ENCODE results near the gene SDR42E2.
"Not testable (repeated sequence)": the region's sequence is repeated elsewhere in the genome, so short reads cannot be mapped to it uniquely, and the experiment has no call there.

SDR42E2 gene

GRCh38 chr16:22163806-22164205 lies 1.5 kb downstream of the SDR42E2 start:
- DNase-seq: no peak

- DNase-seq: no peak
Measured at GRCh38 chr16:22164482-22164881, 2.2 kb downstream of the SDR42E2 start.

GRCh38 chr16:22165508-22166285 lies 3.4 kb downstream of the SDR42E2 start:
- no peak for DNase-seq

GRCh38 chr16:22171953-22172352 lies 9.6 kb downstream of the SDR42E2 start:
- DNase-seq: no peak

- not testable (repeated sequence) for DNase-seq
Measured at GRCh38 chr16:22172642-22173041, 10.3 kb downstream of the SDR42E2 start.

GRCh38 chr16:22174642-22175041 lies 12.3 kb downstream of the SDR42E2 start:
- no peak for DNase-seq

DNA sequence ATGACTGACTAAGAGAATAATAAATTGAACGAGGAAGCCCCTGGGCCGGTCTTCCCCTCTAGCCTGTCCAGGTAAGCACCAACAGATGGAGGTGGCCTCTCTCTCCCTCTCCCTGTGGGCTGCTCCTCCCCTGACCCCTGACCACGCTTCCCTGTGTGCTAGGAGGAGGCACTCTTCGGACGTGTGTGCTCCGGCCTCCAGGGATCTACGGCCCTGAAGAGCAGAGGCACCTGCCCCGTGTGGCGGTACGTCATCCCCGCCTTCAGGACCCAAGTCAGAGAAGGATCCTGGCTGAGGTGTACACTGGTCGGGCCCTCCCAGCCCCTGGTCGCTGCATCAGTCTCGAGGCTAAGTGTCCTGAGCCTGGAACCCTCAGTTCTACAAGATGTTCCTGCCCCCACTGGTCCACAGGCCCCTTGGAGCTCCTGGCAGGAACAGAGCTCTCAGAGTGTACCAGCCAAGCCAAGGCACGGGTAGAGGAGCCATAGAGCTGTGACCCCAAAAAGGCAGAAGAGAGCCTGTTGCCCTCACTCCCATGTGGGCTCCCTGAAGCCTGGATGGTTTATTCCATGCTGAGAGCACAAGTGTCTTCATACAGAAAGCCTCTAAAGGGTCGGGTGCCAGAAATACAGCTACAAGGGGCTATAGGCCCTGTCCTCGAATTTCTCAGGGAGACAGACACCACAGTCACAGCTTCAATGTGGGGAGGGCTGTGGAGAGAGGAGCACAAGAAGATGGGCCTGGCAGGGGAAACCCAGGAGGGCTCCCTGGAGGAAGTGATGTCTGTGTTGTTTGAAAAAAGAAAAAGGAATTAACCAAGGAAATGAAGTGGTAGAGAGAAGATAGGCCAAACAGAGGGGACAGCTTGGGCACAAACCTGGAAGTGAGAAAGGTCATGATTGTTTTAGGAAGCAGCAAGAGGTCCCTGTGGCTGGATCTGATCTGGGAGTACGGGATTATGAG lies 15.9 kb downstream of the SDR42E2 start:
- DNase-seq: no peak

DNA sequence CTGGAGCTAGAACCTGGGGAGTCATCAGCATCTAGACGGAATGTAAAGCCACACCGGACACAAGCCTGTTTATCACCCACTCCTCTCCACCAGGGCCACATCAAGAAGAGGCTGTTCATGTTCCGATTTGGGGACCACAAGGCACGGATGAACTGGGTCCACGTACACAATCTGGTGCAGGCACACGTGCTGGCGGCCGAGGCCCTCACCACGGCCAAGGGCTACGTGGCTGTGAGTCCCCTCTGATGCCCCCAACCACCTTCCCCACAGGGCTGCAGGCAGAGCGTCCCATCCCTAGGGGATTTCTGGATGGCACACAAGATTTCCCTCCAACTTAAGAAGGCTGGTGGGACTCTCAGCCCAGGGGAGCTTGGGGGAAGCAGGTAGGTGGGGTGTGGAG lies 19.1 kb downstream of the SDR42E2 start:
- no peak for DNase-seq

DNA sequence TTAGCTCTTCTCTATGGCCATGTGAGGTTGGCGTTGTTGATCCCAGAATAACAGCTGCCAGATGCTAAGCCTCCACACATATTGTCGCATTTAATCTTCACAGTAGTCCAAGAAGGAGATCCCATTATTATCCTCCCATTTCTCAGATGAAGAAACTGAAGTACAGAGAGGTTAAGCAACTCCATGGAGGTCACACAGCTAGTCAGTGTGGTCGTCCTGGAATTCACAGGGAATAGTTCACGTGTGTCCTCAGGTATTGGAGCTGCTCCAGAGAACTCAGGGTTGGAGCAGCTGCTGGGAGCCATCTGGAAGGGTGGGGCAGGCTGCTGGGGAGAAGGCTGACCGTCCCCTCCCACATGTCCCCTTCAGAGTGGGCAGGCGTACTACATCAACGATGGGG lies 19.5 kb downstream of the SDR42E2 start:
- no peak for DNase-seq

- no peak for DNase-seq
Measured at GRCh38 chr16:22183335-22183734, 21.0 kb downstream of the SDR42E2 start.

- no peak for DNase-seq
Measured at GRCh38 chr16:22183901-22184614, 21.8 kb downstream of the SDR42E2 start.

GRCh38 chr16:22184615-22184968 lies 22.3 kb downstream of the SDR42E2 start:
- no peak for DNase-seq

DNA sequence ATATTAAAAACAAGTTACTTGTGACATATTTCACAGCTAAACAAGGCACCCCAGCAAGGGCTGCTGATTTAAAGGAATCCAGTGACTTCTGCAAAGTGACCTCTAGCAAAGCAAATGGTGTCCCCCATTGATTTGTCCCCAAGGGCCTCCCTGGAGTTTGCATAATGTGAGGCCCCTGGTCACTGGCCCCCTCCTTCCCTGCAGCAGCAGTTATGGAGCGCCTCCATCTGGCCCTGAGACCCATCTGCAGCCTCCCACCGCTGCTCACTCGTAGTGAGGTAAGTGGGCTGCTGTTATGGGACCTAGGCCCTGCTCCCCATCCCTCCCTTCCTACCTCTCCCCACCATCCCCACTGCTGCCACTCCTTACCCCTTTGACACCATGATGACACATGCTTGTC lies 24.2 kb downstream of the SDR42E2 start:
- DNase-seq: no peak

DNA sequence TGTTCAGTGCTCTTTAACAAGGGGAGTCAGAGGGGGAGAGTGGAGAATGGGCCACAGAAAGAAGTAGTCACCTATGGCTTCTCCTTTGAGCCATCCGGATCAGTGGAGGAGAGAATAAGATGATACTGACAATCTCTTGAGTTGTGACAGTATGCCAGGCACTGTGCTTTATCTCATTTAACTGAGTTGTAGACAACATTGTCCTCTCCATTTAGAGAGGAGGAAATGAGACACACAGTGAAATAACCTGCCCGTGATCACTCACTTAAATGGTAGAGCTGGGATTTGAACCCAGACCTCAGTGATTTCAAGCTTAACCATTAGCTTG lies 25.9 kb downstream of the SDR42E2 start:
- DNase-seq: no peak

DNA sequence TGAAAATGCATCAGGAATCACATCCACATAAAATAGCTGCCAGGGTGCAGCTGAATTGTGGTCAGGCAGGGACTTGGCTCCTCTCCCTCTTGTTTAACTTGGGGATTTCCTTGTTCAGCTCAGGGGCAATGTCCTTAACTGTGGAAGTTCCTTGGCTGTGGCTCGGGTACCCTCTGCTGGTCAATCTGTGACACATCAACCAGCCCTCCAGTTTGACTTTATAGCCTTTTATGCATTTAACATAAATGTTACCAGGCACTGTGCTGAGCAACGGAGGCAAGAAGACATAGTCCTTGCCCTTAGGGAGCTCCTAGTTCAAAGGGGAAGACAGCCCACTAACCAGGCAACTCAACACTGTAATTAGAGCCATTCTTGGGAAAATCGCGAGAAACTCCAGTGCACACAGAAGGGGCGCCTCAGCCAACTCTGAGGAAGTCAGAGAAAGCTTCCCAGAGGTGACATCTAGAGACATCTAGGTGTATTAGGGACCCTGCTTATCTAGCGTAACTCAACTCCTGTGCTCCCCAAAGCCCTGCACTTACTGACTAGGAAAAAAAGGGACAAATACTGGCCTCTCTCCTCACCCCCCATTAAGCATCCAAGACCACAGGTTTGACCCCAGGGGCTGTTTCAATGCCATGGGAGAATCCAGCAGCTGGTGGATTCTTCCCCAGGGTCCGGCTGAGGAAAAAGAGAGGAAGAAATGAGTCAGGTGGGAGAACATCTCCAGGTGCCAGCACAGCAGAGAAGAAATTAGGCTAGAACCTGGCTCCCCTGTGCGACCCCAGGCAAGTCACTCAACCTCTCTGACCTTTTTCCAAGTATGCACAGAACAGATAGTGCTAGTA lies 26.5 kb downstream of the SDR42E2 start:
- peak; percentile 69 for DNase-seq

- DNase-seq: no peak
Measured at GRCh38 chr16:22189473-22190080, 27.3 kb downstream of the SDR42E2 start.

DNA sequence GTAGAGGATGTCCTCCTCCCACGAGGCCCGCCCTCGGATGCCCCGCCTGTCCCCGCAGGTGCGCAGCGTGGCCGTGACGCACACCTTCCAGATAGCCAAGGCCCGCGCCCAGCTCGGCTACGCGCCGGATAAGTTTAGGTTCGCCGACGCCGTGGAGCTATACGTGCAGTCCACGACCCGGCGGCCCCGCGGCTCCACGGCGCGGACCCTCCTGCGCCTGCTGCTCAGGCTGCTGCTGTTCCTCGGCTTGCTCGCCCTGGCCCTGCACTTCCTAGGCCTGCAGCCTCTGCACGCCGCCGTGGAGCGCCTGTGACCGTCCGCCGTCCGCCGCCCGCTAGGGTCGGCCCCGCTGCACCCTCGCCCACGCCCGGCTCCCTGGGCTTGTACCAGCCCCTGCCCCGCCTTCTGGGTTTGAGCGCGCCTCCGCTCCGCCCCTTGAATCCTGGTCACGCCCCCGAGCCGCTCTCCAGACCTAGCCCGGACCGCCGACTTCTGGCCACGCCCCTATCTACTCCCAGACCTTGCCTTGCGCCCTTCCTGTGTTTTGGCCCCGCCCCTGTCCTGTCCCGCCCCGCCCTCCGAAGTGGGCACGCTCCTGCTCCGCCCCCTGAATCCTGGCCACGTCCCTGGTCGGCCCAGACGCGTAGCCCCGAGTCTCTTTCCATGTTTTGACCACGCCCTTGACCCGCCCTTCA lies 27.9 kb downstream of the SDR42E2 start:
- peak; percentile 95 for DNase-seq

DNA sequence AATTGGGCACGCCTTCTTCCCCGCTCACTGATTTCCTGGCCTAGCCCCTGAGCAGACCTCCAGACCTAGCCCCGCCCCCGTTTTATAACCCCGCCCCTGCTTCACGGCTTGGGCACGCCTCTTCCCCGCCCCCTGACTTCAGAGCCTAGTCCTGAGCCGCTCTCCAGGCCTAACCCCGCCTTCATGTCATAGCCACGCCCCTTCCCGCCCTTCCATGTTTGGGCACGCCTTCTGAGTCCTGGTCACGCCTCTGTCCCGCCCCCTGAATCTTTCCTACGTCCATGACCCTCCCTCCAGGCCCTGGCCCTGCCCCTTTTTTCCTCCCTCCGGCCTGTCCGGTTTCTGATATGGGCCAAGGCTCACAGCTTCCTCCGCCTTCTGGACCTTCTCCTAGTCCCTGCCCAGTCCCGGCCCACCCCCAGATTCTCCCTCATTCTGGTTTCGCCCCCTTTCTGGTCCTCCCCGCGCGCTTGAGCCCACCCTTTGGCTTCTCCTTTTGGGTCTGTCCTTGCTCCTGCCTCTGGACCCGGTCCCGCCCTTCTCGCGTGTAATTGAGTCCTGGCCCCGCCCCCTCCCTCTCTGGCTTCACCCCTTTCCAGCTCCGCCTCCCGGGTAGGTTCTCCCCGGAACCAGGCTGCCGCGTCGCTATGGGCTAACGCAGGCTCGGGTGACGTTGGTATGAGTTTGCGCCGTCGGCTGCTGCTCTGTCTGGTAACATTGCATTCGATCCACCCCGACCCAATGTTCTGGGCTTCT lies 28.6 kb downstream of the SDR42E2 start:
- DNase-seq: peak; percentile 95

- DNase-seq: no peak
Measured at GRCh38 chr16:22191532-22192260, 29.4 kb downstream of the SDR42E2 start.

Measured in SHP77 treated with DMSO at 0.1 percent for 48 hours (cell line).